K562 (cell line): ENCODE results near the gene LILRB3. TPM values are rescaled to one million over a fixed set of nuclear protein-coding genes. Genes with fewer than 3 reads are reported as not detected.

Source experiments
- CBX5 ChIP-seq: IDR thresholded peaks from 2 replicates; pipeline ENCODE4 v1.6.1; 2014; ENCODE audit warnings: low read depth, borderline replicate concordance
- CREBBP ChIP-seq: IDR thresholded peaks from one replicate; pipeline ENCODE4 v1.6.1; 2012; ENCODE audit warnings: low read depth, mild to moderate bottlenecking, control low read depth, inconsistent platforms, low read length
- CTCFL ChIP-seq: IDR thresholded peaks from 2 replicates; pipeline ENCODE4 v1.6.1; 2011; ENCODE audit warnings: borderline replicate concordance, low read depth, mild to moderate bottlenecking, moderate library complexity, low read length; ENCODE audit not compliant: insufficient read depth, poor library complexity, severe bottlenecking
- E2F6 ChIP-seq, 2 experiments: IDR thresholded peaks; 2 replicates each; pipeline ENCODE4 v1.6.1; 2011; ENCODE audit warnings: borderline replicate concordance in 1 of 2, control low read depth in 1 of 2, low read depth in 1 of 2, low read length in 1 of 2, mild to moderate bottlenecking in 1 of 2, mixed read lengths in 1 of 2, moderate library complexity in 1 of 2; ENCODE audit not compliant: insufficient read depth in 1 of 2, insufficient read length in 1 of 2, poor library complexity in 1 of 2, severe bottlenecking in 1 of 2; ENCODE audit errors: extremely low read depth in 1 of 2
- FOXK1 ChIP-seq: sonication (generic); formaldehyde crosslinking; IDR thresholded peaks from 2 replicates; pipeline ENCODE4 v1.8.0; 2022; ENCODE audit warnings: missing genetic modification reagents, mild to moderate bottlenecking, borderline replicate concordance
- GTF2A2 ChIP-seq: IDR thresholded peaks from 2 replicates; pipeline ENCODE4 v1.6.1; 2016; ENCODE audit warnings: mild to moderate bottlenecking, missing genetic modification characterization, missing compliant biosample characterization
- HES1 ChIP-seq: fragments of 450-650 bp; IDR thresholded peaks from 2 replicates; pipeline ENCODE4 v1.6.1; 2016; ENCODE audit warnings: low read depth, mild to moderate bottlenecking, moderate library complexity
- MAFG ChIP-seq: fragments of 450-650 bp; conservative IDR thresholded peaks from 2 replicates; pipeline ENCODE4 v1.6.1; 2016; ENCODE audit warnings: missing genetic modification characterization, missing compliant biosample characterization
- MTA1 ChIP-seq: fragments of 450-650 bp; IDR thresholded peaks from 2 replicates; pipeline ENCODE4 v1.6.1; 2017; ENCODE audit warnings: borderline replicate concordance
- PBX2 ChIP-seq, 2 experiments: IDR thresholded peaks in 1 of 2; conservative IDR thresholded peaks in 1 of 2; 2 replicates each; pipeline ENCODE4 v1.6.1; 2016; ENCODE audit warnings: low read depth in 2 of 2, mild to moderate bottlenecking in 1 of 2, missing compliant biosample characterization in 1 of 2, missing genetic modification characterization in 1 of 2, moderate library complexity in 1 of 2
- POLR2AphosphoS2 ChIP-seq: IDR thresholded peaks from 2 replicates; pipeline ENCODE4 v1.6.1; 2012; ENCODE audit warnings: low read length, improper control_type of control experiment
- RNF219 ChIP-seq: fragments of 250-450 bp; sonication (Bioruptor Pico); IDR thresholded peaks from 2 replicates; pipeline ENCODE4 v1.5.0; 2022; ENCODE audit warnings: mild to moderate bottlenecking
- SP1 ChIP-seq: sonication (generic); formaldehyde crosslinking; IDR thresholded peaks from 2 replicates; pipeline ENCODE4 v1.8.1; 2022; ENCODE audit warnings: mild to moderate bottlenecking, missing genetic modification reagents
- TSC22D4 ChIP-seq: fragments of 450-650 bp; IDR thresholded peaks from 2 replicates; pipeline ENCODE4 v1.6.1; 2016; ENCODE audit warnings: missing genetic modification characterization, missing biosample characterization, control low read depth
- ZBTB8A ChIP-seq: fragments of 450-650 bp; IDR thresholded peaks from 2 replicates; pipeline ENCODE4 v1.6.1; 2018; ENCODE audit warnings: mild to moderate bottlenecking, moderate library complexity; ENCODE audit not compliant: partially characterized antibody
- ZEB2 ChIP-seq: fragments of 450-650 bp; IDR thresholded peaks from 2 replicates; pipeline ENCODE4 v1.6.1; 2016
- ZKSCAN3 ChIP-seq: fragments of 250-450 bp; sonication (Bioruptor Pico); IDR thresholded peaks from 2 replicates; pipeline ENCODE4 v1.4.0; 2020
- ZNF274 ChIP-seq: IDR thresholded peaks from 2 replicates; pipeline ENCODE4 v1.6.1; 2011; ENCODE audit warnings: low read depth, mild to moderate bottlenecking, low read length, moderate library complexity, borderline replicate concordance
- ZNF551 ChIP-seq: fragments of 250-450 bp; sonication (Bioruptor Pico); IDR thresholded peaks from 2 replicates; pipeline ENCODE4 v1.5.0; 2021; ENCODE audit warnings: mild to moderate bottlenecking, moderate library complexity
- polyA plus RNA-seq, 8 experiments: library from polyadenylated mRNA; depleted of rRNA in 4 of 8; stranded (reverse) in 5 of 8; unstranded in 3 of 8; fragments of >200 nt; fragmentation: Nextera tagmentation in 2 of 8; fragmentation: Illumina TruSeq in 1 of 8; extraction: Ambion mirVana in 2 of 8; extraction: Trizol in 1 of 8; gene quantifications; 2 replicates each; pipeline versions ENCODE4 v1.2.1 to v1.2.3, GENCODE V29; 2011 to 2014; ENCODE audit warnings: inconsistent platforms in 1 of 8, missing spikeins in 1 of 8
- total RNA-seq, 7 experiments: library from RNA; depleted of rRNA in 6 of 7; stranded (reverse); fragments of >200 nt in 6 of 7; fragmentation: Illumina TruSeq in 2 of 7; extraction: Trizol in 2 of 7; gene quantifications; 2 replicates each; pipeline versions ENCODE4 v1.2.1 to v1.2.3, GENCODE V29; 2011 to 2021; ENCODE audit warnings: low replicate concordance in 1 of 7

LILRB3 gene
- total and polyA plus RNA-seq, 9 of the 15 experiments (the other 6 are each of a cell fraction or from before 2014, with no cell fraction given), result 0.01 to 0.09 TPM; not detected in 7

- TF ChIP-seq PBX2 (CRISPR knock-in tag; IDR thresholded peaks at IDR 0.05; ENCODE audit: low read depth) (no peak), PBX2 (tag; conservative IDR thresholded peaks at IDR 0.05; ENCODE audit: low read depth) (no peak), ZNF274 (no peak), HES1 (no peak), ZBTB8A (no peak), E2F6 (IDR thresholded peaks at IDR 0.05; ENCODE audit: borderline replicate concordance in 1 of 2, extremely low read depth in 1 of 2, insufficient read depth in 1 of 2, insufficient read length in 1 of 2, low read depth in 1 of 2, low read length in 1 of 2, poor library complexity in 1 of 2, severe bottlenecking in 1 of 2) (no peak), TSC22D4 (no peak), CTCFL (no peak), MAFG (tag) (no peak), CREBBP (no peak), GTF2A2 (tag) (no peak), RNF219 (CRISPR knock-in tag) (no peak), ZNF551 (CRISPR knock-in tag) (no peak), SP1 (CRISPR knock-in tag) (0 out of 2 replicates have a peak, but pooled peaks have one; percentile 34), MTA1 (peak; percentile 78), ZEB2 (peak; percentile 59; the same call in 1 of the 2 replicates), FOXK1 (CRISPR knock-in tag) (no peak), POLR2AphosphoS2 (no peak), ZKSCAN3 (CRISPR knock-in tag) (no peak), CBX5 (no peak)
Measured at GRCh38 chr19:54188215-54188871, 34.5 kb downstream of the LILRB3 start (continued).
